Astrocyte (in vitro differentiated cells and primary cell): Measurements from ENCODE around the gene CYP46A1. TPM values are rescaled to one million over a fixed set of nuclear protein-coding genes. Genes with fewer than 3 reads are reported as not detected.

ENCODE experiments used
- DNase-seq: peaks from one replicate; pipeline ENCODE4 v3.0.0-alpha.2; 2010; ENCODE audit warnings: low read depth
- FAIRE-seq: peaks from 2 replicates; lab custom pipeline; 2011; peaks lifted over from hg19 to GRCh38; lab: Jason Lieb, UNC
- H2AFZ ChIP-seq: 2 replicates; pipeline ENCODE4 v1.6.0; 2012; ENCODE audit warnings: low read depth, low read length, inconsistent platforms
- H3K27ac ChIP-seq: 2 replicates; pipeline ENCODE4 v1.5.1; 2011; ENCODE audit warnings: low read depth, low read length, inconsistent platforms
- H3K27me3 ChIP-seq: 2 replicates; pipeline ENCODE4 v1.6.0; 2011; ENCODE audit warnings: low read length, inconsistent platforms; ENCODE audit not compliant: insufficient read depth
- H3K36me3 ChIP-seq: 2 replicates; pipeline ENCODE4 v1.5.1; 2011; ENCODE audit warnings: low read length, inconsistent platforms; ENCODE audit not compliant: insufficient read depth
- H3K4me1 ChIP-seq: 2 replicates; pipeline ENCODE4 v1.5.1; 2011; ENCODE audit warnings: low read length, inconsistent platforms; ENCODE audit not compliant: insufficient read depth
- H3K4me2 ChIP-seq: 2 replicates; pipeline ENCODE4 v1.6.0; 2012; ENCODE audit warnings: low read length, inconsistent platforms
- H3K4me3 ChIP-seq: 2 replicates; pipeline ENCODE4 v1.5.1; 2011; ENCODE audit warnings: low read depth, mild to moderate bottlenecking, low read length, inconsistent platforms; ENCODE audit not compliant: insufficient read depth
- H3K79me2 ChIP-seq: 2 replicates; pipeline ENCODE4 v1.6.0; 2012; ENCODE audit warnings: mild to moderate bottlenecking, low read length, inconsistent platforms; ENCODE audit not compliant: insufficient read depth
- H3K9ac ChIP-seq: 2 replicates; pipeline ENCODE4 v1.6.0; 2012; ENCODE audit warnings: mild to moderate bottlenecking, low read length, inconsistent platforms
- H3K9me3 ChIP-seq: 2 replicates; pipeline ENCODE4 v1.5.1; 2012; ENCODE audit warnings: low read depth, mild to moderate bottlenecking, low read length, inconsistent platforms; ENCODE audit not compliant: insufficient read depth
- H4K20me1 ChIP-seq: 2 replicates; pipeline ENCODE4 v1.6.0; 2012; ENCODE audit warnings: low read length, inconsistent platforms; ENCODE audit not compliant: insufficient read depth
- H3K27ac Mint-ChIP-seq: one replicate; pipeline ENCODE4 v1.8.0; 2021; ENCODE audit warnings: mild to moderate bottlenecking, mixed read lengths; ENCODE audit not compliant: unreplicated experiment
- H3K27me3 Mint-ChIP-seq: one replicate; pipeline ENCODE4 v1.8.0; 2021; ENCODE audit warnings: low read depth, mixed read lengths; ENCODE audit not compliant: unreplicated experiment
- H3K36me3 Mint-ChIP-seq: one replicate; pipeline ENCODE4 v1.8.0; 2021; ENCODE audit warnings: low read depth, mixed read lengths; ENCODE audit not compliant: unreplicated experiment
- H3K4me1 Mint-ChIP-seq: one replicate; pipeline ENCODE4 v1.8.0; 2021; ENCODE audit warnings: low read depth, mixed read lengths; ENCODE audit not compliant: unreplicated experiment
- H3K4me3 Mint-ChIP-seq: one replicate; pipeline ENCODE4 v1.8.0; 2021; ENCODE audit warnings: mild to moderate bottlenecking, moderate library complexity, mixed read lengths; ENCODE audit not compliant: unreplicated experiment
- H3K9me3 Mint-ChIP-seq: one replicate; pipeline ENCODE4 v1.8.0; 2021; ENCODE audit warnings: mild to moderate bottlenecking, mixed read lengths; ENCODE audit not compliant: unreplicated experiment
- EZH2 ChIP-seq: IDR thresholded peaks from 2 replicates; pipeline ENCODE4 v1.6.1; 2012; ENCODE audit warnings: mild to moderate bottlenecking, low read length, inconsistent platforms; ENCODE audit not compliant: insufficient read depth
- total RNA-seq: library from RNA; stranded (reverse); gene quantifications from 2 replicates; pipeline ENCODE4 v1.2.1, GENCODE V29; 2021
- TF ChIP-seq, protein P1 (sequence below): IDR thresholded peaks from 2 replicates; pipeline ENCODE4 v1.5.1; 2011; ENCODE audit warnings: low read depth, mild to moderate bottlenecking, inconsistent platforms, low read length, moderate library complexity; ENCODE audit not compliant: insufficient read depth

Gene CYP46A1
- total RNA-seq, 1 donor from 2014 or later = 0.52 TPM

DNA sequence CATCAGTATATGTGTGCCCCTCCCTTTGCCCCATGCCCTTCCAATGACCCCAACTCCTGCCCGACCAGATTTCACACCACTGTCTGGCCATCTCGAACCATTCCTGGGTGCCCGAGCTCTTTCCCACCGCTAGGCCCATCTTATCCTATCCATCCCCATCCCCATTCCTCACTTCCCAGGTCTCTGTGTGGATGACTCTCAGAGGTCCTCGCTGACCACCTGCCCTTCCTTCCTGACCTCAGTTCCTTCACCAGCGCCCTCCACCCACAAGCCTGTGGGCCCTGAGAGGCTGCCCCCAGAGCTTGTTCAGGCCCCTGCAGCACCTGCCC is 49.1 kb downstream of the CYP46A1 start:
- H3K4me3 Mint-ChIP-seq = no peak overlapping the region
- Histone ChIP-seq H3K4me3 (no peak overlapping the region), H3K36me3 (no peaks in the 10 kb centered on the region), H3K9me3 (no peaks in the 10 kb centered on the region), H3K79me2 (peaks cover 3% of the 10 kb centered on the region), H3K27ac (no peak overlapping the region), H3K9ac (no peak overlapping the region), H3K27me3 (no peaks in the 10 kb centered on the region), H3K4me2 (no peak overlapping the region), H3K4me1 (peaks cover 16% of the 10 kb centered on the region), H4K20me1 (no peaks in the 10 kb centered on the region), H2AFZ (no peak overlapping the region)
- TF ChIP-seq, protein P1, sequence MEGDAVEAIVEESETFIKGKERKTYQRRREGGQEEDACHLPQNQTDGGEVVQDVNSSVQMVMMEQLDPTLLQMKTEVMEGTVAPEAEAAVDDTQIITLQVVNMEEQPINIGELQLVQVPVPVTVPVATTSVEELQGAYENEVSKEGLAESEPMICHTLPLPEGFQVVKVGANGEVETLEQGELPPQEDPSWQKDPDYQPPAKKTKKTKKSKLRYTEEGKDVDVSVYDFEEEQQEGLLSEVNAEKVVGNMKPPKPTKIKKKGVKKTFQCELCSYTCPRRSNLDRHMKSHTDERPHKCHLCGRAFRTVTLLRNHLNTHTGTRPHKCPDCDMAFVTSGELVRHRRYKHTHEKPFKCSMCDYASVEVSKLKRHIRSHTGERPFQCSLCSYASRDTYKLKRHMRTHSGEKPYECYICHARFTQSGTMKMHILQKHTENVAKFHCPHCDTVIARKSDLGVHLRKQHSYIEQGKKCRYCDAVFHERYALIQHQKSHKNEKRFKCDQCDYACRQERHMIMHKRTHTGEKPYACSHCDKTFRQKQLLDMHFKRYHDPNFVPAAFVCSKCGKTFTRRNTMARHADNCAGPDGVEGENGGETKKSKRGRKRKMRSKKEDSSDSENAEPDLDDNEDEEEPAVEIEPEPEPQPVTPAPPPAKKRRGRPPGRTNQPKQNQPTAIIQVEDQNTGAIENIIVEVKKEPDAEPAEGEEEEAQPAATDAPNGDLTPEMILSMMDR = no peak
- no peak for TF ChIP-seq EZH2
- no peak overlapping the region for H3K27ac Mint-ChIP-seq
- DNase-seq (no peak), FAIRE-seq (no peak)
- no peaks in the 10 kb centered on the region for H3K4me1 Mint-ChIP-seq
- H3K9me3 Mint-ChIP-seq = no peaks in the 10 kb centered on the region
- H3K36me3 Mint-ChIP-seq = no peaks in the 10 kb centered on the region
- peaks cover 28% of the 10 kb centered on the region for H3K27me3 Mint-ChIP-seq

DNA sequence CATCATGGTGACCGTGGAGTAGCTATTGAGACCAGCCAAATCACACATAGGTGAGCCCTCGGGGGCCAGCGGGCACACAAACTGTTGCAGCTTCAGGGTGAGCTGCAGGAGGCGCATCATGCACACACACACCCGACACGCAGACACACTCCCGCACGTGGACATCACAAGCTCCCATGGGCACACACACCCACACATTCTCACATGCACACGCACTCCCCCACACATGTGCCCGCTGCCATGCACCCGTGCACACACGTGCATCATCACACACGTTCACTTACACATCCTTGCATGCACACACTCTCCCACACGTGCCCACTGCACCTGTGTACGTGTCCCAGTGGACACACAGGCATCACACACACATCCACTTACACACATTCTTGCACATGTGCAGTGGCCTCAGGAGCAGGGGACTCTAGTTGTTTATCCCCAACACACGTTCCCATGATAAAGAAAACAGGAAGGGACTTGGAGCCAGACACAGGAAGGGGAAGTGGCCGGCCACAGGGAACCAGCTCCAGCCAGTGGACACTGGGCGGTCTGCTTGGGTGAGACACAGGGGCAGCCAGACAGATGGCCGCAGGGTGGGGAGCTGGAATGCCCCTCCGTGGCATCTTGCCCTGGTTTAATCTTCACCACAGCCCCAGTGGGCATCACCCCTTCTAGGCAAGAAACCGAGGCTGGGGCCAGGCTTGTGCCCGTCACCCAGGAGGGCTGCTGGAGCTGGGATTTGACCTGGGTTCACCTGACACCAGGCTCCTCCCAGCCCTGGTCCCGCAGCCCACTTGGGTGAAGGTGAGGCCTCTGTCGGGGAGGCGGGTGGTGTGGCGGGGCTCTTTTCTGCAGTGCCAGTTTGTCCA is 49.7 kb downstream of the CYP46A1 start:
- no peaks in the 10 kb centered on the region for H3K9me3 ChIP-seq
- no peaks in the 10 kb centered on the region for H3K4me1 Mint-ChIP-seq
- H3K27me3 ChIP-seq = no peaks in the 10 kb centered on the region
- H3K4me1 ChIP-seq = peaks cover 20% of the 10 kb centered on the region
- no peak for FAIRE-seq
- no peak overlapping the region for H3K4me3 Mint-ChIP-seq
- peaks cover 26% of the 10 kb centered on the region for H3K27me3 Mint-ChIP-seq
- H4K20me1 ChIP-seq = no peaks in the 10 kb centered on the region
- H3K4me3 ChIP-seq = no peak overlapping the region
- no peak overlapping the region for H3K4me2 ChIP-seq
- H3K9me3 Mint-ChIP-seq = no peaks in the 10 kb centered on the region
- no peak overlapping the region for H3K27ac ChIP-seq
- no peak for DNase-seq
- no peaks in the 10 kb centered on the region for H3K36me3 Mint-ChIP-seq
- no peak overlapping the region for H2AFZ ChIP-seq
- H3K9ac ChIP-seq = no peak overlapping the region
- TF ChIP-seq, protein P1 = no peak
- TF ChIP-seq EZH2 = no peak
- peaks cover 4% of the 10 kb centered on the region for H3K79me2 ChIP-seq
- no peaks in the 10 kb centered on the region for H3K36me3 ChIP-seq
- H3K27ac Mint-ChIP-seq = no peak overlapping the region

DNA sequence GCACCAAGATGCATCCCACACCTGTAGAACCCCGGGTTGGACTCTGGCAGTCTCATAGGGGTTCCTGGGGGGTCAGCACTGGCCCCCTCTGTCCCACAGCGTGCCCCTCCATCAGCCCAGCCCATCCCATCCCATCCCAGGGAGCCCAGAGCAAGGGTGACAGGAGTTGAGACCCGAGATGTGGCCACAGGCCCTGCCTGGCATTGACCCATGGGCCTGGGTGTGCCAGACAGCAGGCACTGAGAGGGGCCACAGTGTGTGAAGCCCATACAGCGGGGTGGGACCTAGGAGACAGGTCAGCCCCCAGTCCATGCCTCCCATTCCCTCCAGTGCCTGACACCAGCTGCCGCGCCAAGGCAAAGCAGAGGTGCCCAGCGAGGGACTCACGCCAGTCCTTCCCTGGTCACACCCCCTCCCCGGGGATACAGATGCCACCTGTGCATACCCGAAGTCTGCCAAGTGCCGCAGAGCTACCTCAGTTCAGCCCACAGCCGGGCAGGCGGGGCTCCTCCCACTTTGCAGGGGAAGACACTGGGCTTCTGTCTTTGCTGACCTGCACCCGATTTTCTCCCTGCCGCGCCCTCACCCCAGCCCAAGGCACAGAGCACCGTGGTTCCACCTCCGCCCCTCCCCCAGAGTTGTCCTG is 50.4 kb downstream of the CYP46A1 start:
- Mint-ChIP-seq H3K36me3 (no peaks in the 10 kb centered on the region), H3K4me1 (no peaks in the 10 kb centered on the region), H3K27ac (no peak overlapping the region), H3K4me3 (no peak overlapping the region), H3K27me3 (peaks cover 24% of the 10 kb centered on the region), H3K9me3 (no peaks in the 10 kb centered on the region)
- Histone ChIP-seq H3K4me2 (no peak overlapping the region), H3K9me3 (no peaks in the 10 kb centered on the region), H4K20me1 (no peaks in the 10 kb centered on the region), H3K27me3 (no peaks in the 10 kb centered on the region), H3K4me3 (no peak overlapping the region), H3K9ac (no peak overlapping the region), H3K36me3 (no peaks in the 10 kb centered on the region), H2AFZ (no peak overlapping the region), H3K27ac (no peak overlapping the region), H3K79me2 (peaks cover 6% of the 10 kb centered on the region), H3K4me1 (peaks cover 20% of the 10 kb centered on the region)
- DNase-seq (no peak), FAIRE-seq (no peak)
- TF ChIP-seq EZH2 = no peak
- TF ChIP-seq, protein P1 = no peak
